ENCODE results near the gene CAVIN1.
"Not testable (repeated sequence)": the region's sequence is repeated elsewhere in the genome, so short reads cannot be mapped to it uniquely, and the experiment has no call there.

The CAVIN1 gene

DNA sequence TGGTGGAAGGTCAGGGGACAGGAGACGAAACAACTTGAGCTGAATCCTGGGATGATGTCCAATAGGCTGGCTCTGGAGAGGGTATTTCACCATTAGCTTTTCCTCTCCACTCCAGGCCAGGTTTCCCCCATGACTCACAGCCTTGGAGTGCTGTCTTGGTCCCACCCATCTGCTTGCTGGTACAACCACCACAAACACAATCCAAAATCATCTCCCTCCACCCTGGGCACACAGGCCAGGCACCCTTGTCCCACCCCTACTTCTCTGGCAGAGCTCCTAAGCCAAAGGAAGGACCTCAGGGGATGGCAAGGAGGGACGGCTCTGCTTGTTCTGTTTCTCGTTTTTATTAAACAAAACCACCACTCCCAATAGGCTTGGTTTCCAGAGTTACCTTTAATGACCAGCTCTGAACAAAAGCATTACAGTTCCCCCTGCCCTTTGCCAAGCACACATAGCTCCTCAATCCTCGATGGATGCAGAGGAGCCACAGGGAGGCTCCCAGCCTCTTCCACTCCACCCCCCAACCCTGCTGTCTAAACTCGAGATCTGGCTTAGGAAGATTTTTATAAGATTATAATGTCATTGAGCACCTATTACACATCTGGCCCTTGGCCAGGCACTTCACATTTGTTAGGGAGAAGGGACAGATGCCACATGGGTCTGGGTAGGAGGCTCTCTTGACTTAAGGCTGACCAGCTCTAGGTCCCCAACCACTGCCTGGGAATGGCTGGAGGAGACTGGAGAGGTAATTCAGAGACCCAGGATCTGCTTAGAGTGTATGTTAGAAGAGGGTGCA lies 13.3 kb downstream of the CAVIN1 start:
- in situ Hi-C loops (cut with HindIII; ENCODE audit: low pct_ligation_motif_present, low pct_unique_long_range_greater_than_20kb, low sequenced_read_pairs) = no loop called here

DNA sequence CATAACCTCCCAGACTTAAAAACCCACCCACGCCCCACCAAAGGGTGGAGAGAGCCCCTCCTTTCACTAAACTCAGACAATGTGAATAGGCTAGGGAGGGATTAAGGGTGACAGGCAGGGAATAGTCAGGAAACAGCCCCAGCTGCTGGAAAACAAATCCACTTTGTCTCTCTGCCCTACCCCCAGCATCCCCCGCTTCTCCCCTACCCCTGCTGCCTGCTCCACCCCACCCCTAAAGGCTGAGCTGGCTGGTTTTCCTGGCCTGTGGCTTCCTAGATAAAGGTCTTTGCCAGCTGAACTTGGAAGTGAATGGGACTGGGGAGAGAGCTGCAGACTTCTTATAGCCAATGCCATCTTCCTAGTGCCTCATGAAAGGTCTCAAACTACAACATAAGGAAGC lies 15.0 kb downstream of the CAVIN1 start:
- in situ Hi-C loops (cut with HindIII; ENCODE audit: low pct_ligation_motif_present, low pct_unique_long_range_greater_than_20kb, low sequenced_read_pairs) = no loop called here
- DNase-seq = no peak

More for the DNA sequence above, 13.3 kb downstream of the CAVIN1 start:
- peak; percentile 77 for DNase-seq

- DNase-seq = peak; percentile 72
- in situ Hi-C loops (cut with HindIII; ENCODE audit: low pct_ligation_motif_present, low pct_unique_long_range_greater_than_20kb, low sequenced_read_pairs) = no loop called here
Measured at GRCh38 chr17:42407289-42407836, 15.7 kb downstream of the CAVIN1 start.

DNA sequence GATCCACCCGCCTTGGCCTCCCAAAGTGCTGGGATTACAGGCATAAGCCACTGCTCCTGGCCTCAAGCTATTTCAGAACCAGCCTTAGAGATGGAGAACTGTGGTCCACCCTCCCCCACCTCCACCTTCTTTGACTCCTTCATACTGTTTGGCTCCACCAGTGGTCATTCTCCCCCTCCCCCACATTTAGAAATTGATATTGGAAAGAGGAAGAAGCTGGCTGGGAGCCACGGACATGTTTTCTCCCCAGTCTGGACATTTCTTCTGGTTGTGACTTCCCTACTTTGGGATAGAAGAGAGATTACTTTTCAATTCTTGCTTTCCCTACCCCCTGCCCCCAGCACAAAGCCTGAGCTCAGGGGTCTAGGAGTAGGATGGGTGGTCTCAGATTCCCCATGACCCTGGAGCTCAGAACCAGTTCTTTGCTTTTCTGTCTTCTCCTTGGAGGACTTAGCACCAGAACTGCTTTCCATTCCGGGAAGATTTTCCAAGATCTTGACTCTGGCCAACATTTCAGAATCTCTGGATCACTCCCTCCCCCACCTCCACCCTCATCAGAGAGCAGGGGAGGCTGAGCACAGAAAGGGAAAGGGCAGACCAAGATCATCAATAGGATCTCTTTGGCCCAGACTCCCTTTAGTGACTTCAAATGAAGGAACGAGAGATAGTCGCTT lies 16.3 kb downstream of the CAVIN1 start:
- in situ Hi-C loops (cut with HindIII; ENCODE audit: low pct_ligation_motif_present, low pct_unique_long_range_greater_than_20kb, low sequenced_read_pairs) = no loop called here
- no peak for DNase-seq

DNA sequence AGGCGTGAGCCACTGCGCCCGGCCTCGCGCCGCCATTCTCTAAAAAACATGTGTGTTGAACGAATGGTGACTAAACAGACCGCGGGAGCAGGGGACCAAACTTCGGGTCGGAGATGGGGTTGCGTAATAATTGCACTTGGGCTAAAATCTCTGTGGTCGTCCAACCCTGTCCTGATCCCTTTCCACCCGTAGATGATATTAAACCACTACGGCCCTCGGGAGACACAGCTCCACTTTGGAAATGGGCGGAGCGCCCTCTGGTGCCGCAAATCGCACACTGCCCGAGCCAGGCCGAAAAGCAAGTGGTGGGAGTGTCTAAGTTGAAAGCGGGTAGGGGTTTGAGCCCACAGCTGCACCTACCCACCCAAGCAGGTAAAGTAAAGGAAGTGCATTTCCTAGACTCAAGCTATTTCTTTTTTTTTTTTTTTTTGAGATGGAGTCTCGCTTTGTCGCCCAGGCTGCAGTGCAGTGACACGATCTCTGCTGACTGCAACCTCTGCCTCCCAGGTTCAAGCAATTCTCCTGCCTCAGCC lies 17.0 kb downstream of the CAVIN1 start:
- peak; percentile 68 for DNase-seq
- in situ Hi-C loops (cut with HindIII; ENCODE audit: low pct_ligation_motif_present, low pct_unique_long_range_greater_than_20kb, low sequenced_read_pairs) = no loop called here

- in situ Hi-C loops (cut with HindIII; ENCODE audit: low pct_ligation_motif_present, low pct_unique_long_range_greater_than_20kb, low sequenced_read_pairs) = no loop called here
Measured at GRCh38 chr17:42405076-42405475, 18.0 kb downstream of the CAVIN1 start.

DNA sequence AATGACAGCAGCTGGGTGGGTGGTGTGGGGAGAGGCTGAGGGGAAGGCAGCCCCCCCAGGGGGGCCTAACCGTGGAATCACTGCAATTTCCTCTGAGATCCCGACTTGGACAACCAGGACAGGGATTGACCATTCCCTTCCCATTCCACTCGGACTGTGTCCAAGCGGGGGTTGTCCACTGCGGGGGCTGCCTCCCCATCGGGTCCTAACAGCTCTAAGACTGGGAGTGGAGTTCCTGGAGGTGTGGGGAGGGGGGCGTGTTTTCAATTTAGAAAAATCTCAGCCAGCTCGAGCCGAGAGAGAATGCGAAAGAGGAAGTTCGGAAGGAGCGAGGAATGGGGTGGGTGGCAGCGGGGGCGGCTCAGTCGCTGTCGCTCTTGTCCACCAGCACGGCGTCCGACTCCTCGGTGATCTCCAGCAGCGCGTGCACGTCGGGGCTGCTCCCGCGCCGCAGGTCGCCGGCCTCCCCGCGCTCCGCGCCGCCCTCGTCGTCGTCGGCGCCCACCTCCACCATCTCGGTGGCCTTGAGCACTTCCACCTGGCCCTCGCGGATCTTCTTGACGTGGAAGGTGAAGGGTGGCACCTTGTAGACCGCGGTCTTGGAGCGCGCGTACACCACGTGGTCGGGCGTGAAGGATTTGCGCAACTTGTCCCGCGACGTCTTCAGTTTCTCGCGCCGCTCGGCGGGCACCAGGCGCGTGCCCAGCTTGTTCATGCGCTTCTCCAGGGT lies 18.6 kb downstream of the CAVIN1 start:
- no peak for DNase-seq
- in situ Hi-C loops (cut with HindIII; ENCODE audit: low pct_ligation_motif_present, low pct_unique_long_range_greater_than_20kb, low sequenced_read_pairs) = no loop called here

More at GRCh38 chr17:42405076-42405475, 18.0 kb downstream of the CAVIN1 start:
- DNase-seq = no peak

- in situ Hi-C loops (cut with HindIII; ENCODE audit: low pct_ligation_motif_present, low pct_unique_long_range_greater_than_20kb, low sequenced_read_pairs) = no loop called here
- no peak for DNase-seq
Measured at GRCh38 chr17:42403150-42403549, 19.9 kb downstream of the CAVIN1 start.

- no peak for DNase-seq
- in situ Hi-C loops (cut with HindIII; ENCODE audit: low pct_ligation_motif_present, low pct_unique_long_range_greater_than_20kb, low sequenced_read_pairs) = no loop called here
Measured at GRCh38 chr17:42402117-42402516, 20.9 kb downstream of the CAVIN1 start.

- in situ Hi-C loops (cut with HindIII; ENCODE audit: low pct_ligation_motif_present, low pct_unique_long_range_greater_than_20kb, low sequenced_read_pairs); DNase-seq: not testable (repeated sequence)
Measured at GRCh38 chr17:42400844-42401375, 22.1 kb downstream of the CAVIN1 start.

GRCh38 chr17:42399948-42400843 lies 22.9 kb downstream of the CAVIN1 start:
- DNase-seq = no peak
- in situ Hi-C loops (cut with HindIII; ENCODE audit: low pct_ligation_motif_present, low pct_unique_long_range_greater_than_20kb, low sequenced_read_pairs) = no loop called here

GRCh38 chr17:42399121-42399520 lies 23.9 kb downstream of the CAVIN1 start:
- in situ Hi-C loops (cut with HindIII; ENCODE audit: low pct_ligation_motif_present, low pct_unique_long_range_greater_than_20kb, low sequenced_read_pairs) = no loop called here
- DNase-seq = no peak

DNA sequence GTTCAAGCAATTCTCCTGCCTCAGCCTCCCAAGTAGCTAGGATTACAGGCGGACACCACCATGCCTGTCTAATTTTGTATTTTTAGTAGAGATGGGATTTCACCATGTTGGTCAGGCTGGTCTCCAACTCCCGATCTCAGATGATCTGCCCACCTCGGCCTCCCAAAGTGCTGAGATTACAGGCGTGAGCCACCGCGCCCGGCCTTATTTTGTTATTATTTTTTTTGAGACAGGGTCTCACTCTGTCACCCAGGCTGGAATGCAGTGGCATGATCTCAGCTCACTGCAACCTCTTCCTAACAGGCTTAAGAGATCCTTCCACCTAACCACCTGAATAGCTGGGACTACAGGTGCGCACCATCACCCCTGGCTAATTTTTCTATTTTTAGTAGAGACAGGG lies 27.5 kb downstream of the CAVIN1 start:
- in situ Hi-C loops (cut with HindIII; ENCODE audit: low pct_ligation_motif_present, low pct_unique_long_range_greater_than_20kb, low sequenced_read_pairs); DNase-seq: not testable (repeated sequence)

DNA sequence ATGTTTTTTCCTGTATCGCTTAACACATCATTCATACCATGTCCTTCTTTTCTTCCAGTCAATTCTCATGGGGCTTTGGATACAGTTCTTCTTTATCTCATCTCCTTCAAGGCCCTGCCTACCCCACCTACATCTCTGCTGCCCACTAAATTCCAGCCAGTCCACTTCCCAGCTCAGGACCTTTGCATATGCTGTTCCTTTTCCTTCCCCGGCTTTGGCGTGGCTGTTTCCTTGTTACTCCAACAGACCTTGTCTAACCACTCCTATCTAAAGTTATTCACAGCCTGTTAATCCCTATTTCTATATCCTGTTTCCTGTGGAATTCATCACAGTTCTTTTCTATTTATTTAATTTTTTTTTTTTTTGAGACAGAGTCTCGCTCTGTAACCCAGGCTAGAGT lies 28.2 kb downstream of the CAVIN1 start:
- in situ Hi-C loops (cut with HindIII; ENCODE audit: low pct_ligation_motif_present, low pct_unique_long_range_greater_than_20kb, low sequenced_read_pairs) = no loop called here
- no peak for DNase-seq

- DNase-seq = no peak
- in situ Hi-C loops (cut with HindIII; ENCODE audit: low pct_ligation_motif_present, low pct_unique_long_range_greater_than_20kb, low sequenced_read_pairs) = no loop called here
Measured at GRCh38 chr17:42392692-42393415, 30.2 kb downstream of the CAVIN1 start.

DNA sequence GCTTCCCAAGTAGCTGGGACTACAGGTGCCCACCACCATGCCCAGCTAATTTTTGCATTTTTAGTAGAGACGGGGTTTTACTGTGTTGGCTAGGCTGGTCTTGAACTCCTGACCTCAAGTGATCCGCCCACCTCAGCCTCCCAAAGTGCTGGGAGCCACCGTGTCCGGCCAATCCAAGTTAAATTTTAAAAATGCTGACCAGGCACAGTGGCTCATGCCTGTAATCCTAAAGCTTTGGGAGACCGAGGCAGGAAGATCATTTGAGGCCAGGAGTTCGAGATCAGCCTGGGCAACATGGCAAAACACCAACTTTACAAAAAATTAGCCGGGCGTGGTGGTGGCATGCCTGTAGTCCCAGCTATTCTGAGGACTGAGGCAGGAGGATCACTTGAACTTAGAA lies 31.6 kb downstream of the CAVIN1 start:
- DNase-seq; in situ Hi-C loops (cut with HindIII; ENCODE audit: low pct_ligation_motif_present, low pct_unique_long_range_greater_than_20kb, low sequenced_read_pairs): not testable (repeated sequence)

GRCh38 chr17:42389899-42390298 lies 33.2 kb downstream of the CAVIN1 start:
- in situ Hi-C loops (cut with HindIII; ENCODE audit: low pct_ligation_motif_present, low pct_unique_long_range_greater_than_20kb, low sequenced_read_pairs) = no loop called here
- DNase-seq = no peak
